NCI-H1930 (cell line): Measurements from ENCODE around the gene SPI1.
A peak's percentile ranks its signal among the peaks of the same experiment; 100 is the strongest.

ENCODE experiments used
- DNase-seq, 2 experiments: peaks; one replicate each; lab custom pipeline; 2025; lab: John Stamatoyannopoulos, UW

Gene SPI1

DNA sequence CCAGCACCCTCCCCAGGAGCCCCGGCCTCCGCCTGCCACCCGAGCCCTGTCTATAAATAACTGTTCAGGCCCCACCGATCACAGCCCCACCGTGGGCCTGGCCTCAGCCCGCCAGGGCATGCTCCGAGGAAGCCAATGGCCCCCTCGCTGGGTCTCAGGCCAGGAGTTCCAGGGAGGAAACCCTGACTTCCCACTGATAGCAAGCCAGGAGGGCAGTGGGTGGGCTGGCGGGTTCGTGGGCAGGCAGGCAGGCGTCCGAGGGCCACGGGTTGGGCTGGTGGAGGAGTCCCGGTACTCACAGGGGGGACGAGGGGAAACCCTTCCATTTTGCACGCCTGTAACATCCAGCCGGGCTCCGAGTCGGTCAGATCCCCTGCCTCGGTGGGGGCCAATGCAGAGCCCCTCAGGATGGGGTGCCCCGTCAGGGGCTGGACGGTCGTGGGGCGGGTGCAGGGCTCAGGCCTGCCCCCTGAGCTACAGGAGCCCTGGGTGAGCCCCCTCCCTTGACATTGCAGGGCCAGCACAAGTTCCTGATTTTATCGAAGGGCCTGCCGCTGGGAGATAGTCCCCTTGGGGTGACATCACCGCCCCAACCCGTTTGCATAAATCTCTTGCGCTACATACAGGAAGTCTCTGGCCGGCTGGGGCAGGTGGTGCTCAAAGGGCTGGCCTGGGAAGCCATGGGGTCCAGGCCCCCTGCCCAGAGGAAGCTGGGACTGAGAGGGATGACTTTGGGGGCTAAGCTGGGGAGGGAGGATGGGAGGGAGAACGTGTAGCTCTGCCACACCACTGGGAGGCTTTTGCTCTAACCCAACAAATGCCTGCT, at the start of gene SPI1:
SPI1 (minus strand) TSS at position 538 of the 826 bp plus-strand sequence; CDS start at position 344, 194 bp downstream.
- DNase-seq: no peak

DNA sequence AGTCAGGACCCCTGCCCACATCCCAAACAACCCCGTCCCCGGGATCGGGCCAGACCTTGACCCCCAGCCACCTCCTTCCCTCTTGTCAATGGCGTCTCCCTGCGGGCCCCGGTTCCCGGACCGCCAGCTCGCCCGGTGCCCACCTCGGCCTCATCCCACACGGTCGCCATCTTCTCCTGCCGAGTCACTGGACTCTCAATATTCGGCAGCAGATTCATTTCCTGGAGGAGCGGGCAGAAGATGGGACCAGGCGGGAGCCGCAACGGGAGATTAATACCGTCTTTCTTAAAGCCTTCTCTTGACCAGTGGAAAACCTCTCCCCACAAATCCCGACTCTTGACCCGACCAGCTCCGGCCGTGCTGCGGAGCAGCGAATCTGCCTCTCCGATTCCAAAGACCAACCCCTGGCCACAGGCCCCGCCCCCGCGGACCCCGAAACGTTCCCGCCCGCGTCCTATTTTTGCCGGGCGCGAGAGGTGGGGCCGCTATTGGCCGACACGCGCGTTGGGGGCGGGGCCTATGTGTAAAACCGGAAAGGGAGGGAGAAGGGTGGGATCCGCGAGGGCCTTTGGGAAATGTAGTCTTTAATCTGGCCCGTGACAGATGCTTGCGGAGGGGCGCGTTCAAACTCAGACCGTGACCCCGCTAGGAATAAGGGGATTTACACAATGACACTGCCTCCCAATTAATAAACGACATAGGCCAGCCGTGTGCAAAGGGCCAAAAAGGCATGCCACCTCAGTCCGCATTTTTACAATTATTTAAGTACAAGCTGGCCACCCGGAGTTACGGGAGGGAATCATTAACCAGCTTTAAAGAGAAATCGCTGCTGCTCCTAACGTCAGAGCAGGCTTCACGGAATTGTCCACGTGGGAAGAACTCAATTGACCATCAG, 48.0 kb upstream of the SPI1 start, which contains the start of gene PSMC3:
PSMC3 (minus strand) TSS at position 378 of the 895 bp plus-strand sequence; CDS start at position 218, 160 bp downstream.
- peak; percentile 98 to 99 for DNase-seq

DNA sequence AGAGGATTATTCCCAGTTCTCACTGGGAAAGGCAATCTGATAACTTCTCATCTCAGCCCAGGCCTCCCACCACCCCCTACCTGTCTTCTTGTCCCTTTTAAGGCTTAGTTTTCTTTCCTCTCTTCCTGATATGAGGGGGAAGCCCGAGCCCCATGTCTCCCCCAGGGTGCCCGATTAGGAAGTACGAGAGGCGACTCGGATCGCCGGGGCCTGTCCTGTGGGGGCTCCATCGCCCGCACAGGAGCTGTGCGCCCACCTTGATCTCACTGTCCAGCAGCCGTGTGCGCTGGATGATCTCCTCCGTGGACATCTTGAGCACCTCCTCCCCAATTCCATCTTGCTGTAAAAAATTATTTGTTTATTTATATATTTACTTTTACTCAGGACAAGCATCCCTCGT, 47.3 kb upstream of the SPI1 start:
- no peak for DNase-seq

DNA sequence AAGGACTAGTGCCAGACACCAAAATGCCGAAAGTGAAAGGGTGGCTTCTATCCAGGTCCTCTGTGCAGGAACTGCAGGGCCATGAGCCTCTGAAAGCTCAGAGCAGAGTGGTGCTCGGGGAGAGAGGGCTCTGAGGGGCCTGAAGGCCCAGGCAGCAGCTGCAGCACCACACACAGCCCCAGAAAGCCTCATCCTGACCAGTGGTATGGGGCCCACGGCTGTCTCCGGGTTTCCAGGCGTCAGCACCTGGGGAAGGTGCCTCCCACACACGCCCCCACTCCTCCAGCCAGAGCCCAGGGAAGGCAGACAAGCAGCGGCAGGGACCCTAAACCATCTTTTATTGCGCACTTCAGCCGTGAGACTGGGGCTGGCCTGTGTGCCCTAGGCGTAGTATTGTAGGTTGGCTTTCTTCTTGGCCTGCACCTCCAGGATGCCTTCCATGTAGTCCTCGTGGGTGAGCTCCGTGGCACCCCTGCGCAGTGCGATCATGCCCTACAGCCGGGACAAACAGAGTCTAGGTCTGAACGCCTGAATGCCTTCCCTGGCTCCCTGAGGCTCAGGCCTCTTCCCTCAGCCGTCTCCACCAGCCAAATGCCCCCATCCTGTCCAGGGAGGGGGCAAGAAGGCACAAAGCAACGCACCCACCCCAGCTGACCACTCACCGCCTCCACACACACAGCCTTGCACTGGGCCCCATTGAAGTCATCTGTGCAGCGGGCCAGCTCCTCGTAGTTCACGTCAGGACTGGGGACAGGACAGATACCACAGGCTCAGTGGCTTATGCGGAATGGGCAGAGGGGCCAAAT, 40.3 kb upstream of the SPI1 start:
- DNase-seq: no peak

DNA sequence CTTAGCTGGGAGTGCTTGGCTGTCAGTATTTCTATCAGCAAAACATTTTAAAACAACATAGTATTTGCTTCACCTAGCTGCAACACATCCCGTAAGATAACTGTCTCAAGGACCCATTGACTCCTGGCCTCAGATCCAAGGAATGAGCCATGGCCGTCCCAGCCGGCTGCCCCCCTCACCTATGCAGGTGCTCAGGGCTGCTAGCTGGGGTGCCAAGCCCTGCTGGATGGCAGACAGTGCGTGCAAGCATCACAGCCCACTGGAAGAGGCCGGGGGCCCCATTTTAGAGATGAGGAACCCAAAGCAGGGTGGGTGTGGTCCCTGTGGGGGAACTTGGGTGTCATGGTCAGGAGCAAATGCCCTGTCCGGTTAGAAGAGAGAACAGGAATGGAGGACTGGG, 39.4 kb upstream of the SPI1 start:
- no peak for DNase-seq

DNA sequence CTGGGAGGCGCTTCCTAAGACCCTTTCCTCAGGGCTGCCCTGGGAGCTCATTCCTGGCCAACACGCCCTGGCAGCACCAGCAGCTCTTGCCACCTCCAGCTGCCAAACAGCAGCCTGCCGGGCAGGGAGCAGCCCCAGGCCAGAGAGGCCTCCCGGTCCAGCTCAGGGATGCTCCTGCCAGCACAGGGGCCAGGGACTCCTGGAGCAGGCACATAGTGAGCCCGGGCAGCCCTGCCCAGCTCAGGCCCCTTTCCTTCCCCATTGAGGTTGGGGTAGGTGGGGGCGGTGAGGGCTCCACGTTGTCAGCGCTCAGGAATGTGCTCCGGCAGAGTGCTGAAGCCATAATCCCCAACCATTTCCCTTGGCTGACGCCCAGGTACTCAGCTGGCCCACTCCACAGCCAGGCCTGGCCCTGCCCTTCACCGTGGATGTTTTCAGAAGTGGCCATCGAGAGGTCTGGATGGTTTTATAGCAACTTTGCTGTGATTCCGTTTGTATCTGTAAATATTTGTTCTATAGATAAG, 37.7 kb upstream of the SPI1 start:
- no peak for DNase-seq

GRCh38 chr11:47415091-47415854, 36.9 kb upstream of the SPI1 start:
- DNase-seq: no peak

GRCh38 chr11:47414685-47415070, 36.3 kb upstream of the SPI1 start:
- no peak for DNase-seq

GRCh38 chr11:47413908-47414684, 35.7 kb upstream of the SPI1 start:
- no peak for DNase-seq

DNA sequence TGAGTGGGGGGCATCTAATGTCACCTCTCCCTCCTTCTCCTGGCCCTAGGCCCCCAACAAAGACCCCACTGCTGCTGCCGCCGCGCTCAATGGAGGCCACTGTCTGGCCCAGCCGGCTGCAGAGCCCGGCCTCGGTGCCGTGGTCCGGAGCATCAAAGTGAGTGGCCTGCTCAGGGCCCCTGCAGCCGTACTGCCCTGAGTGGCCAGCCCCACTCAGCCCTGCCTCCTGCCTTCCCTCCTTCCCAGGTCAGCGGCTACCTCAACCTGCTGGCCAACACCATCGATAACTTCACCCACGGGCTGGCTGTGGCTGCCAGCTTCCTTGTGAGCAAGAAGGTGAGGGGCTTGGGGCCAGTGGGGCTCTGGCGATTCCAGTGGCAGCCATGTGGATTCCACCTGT, 35.0 kb upstream of the SPI1 start:
- no peak for DNase-seq

DNA sequence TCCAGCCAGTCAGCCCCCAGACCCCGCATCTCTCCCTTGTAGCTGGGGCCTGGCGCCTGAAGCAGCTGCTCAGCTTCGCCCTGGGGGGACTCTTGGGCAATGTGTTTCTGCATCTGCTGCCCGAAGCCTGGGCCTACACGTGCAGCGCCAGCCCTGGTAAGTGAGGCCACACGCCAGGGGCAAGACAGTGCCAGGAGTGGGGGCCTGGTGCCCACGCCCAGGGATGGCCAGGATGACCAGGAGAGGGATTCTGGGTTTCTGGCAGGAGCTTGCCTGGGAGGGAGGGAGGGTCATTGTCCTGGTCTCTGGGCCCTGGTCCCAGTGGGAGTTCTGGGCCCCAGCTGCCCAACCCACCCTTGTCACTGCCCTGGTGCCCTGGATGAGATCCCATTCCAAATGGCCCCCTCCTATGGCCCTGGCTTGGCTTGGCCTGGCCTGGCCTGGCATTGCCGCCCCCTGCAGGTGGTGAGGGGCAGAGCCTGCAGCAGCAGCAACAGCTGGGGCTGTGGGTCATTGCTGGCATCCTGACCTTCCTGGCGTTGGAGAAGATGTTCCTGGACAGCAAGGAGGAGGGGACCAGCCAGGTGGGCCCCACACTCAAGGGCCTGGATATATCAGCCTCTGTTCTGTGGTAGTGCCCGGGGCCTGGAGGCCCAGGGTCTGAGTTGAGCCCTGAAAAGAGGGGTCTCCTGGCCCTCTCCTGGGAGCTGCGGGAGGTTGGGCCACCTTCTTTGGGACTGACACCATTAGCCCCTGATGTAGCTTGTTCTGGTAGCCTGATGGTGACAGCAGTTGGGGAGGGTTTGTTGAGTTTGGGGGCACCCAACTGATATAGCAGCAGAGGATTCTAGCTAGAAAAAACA, 33.8 kb upstream of the SPI1 start:
- DNase-seq: peak; percentile 34 to 35

GRCh38 chr11:47410370-47411264, 32.3 kb upstream of the SPI1 start:
- no peak for DNase-seq

DNA sequence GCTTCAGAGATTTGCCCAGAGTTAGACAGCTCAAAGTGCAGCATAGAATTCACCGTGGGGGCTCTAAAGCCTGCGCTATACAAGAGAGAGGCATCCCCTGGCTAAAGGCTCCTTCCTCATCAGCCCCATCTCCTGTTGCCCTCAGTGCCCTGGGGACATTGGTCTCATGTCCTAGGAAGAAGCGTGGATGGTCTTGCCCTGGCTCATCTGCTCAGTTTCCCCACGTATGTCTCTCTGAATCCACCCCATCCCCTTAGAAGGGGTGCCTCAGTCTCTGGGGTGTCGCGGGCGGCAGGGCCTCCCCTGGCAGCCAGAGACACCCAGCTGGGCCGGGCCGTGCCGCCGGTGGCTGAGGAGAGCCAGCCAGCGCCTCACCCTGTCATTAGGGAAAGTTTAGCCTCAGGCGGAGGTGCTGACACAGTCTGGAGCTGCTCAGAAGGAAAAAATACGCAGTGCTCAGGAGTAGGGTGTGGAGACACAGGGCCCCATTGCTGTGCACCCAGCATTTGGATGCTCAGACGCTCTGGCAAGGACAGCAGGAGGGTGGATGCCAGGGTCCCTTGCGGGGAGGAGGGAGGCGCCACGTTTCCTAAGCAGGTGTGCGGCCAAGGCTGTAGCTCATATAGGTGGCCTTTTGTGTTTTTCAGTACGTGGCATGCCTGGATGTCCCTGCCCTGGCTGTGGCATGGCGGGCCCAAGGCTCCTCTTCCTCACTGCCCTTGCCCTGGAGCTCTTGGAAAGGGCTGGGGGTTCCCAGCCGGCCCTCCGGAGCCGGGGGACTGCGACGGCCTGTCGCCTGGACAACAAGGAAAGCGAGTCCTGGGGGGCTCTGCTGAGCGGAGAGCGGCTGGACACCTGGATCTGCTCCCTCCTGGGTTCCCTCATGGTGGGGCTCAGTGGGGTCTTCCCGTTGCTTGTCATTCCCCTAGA, 31.4 kb upstream of the SPI1 start:
- DNase-seq: no peak

- DNase-seq: no peak
Observed at GRCh38 chr11:47408598-47409439, 30.5 kb upstream of the SPI1 start.

DNA sequence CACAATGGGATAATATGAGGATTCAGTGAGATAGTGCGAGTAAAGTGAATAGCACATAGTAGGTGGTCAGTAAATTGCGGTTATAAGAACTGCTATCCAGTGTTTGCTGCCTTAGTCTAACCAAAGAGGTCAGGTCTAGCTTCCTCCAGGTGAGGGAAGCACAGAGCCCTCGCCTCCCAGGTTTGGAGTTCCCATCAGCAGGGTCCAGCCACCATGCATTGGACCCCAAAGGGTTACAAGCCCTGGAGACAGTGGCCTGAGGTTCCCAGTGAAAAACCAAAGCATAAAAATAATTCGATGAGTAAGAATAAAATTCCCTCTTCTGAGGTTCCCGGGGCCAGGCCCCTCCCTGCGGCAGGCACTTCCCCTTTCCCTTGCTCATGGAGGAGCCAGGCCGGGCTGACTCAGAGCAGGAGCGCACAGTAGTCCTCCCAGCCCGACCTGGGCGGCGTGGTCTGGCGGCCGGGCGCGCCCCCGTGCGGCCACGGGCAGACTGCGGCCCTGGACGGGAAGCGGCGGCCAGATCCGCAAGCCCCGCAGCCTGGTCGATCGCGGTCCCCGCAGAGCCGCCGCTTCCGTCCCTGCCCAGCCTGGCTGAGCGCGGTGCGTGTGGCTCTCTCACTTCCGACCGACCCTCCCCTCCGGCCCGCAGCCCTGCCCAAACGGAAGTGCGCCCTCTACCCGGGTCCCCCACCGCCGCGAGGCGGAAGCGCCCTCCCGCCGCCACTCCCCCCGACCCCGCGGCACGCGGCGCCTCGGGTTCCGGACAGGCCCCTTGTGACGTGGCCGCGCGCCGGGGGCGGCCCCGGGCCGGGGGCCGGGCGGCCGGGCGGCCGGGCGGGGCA, 29.6 kb upstream of the SPI1 start, which contains the start of gene SLC39A13:
SLC39A13 (plus strand) TSS at position 845 of the 845 bp plus-strand sequence. CDS start 1,505 bp downstream, outside the sequence.
- DNase-seq: peak; percentile 87 to 94
